Measurements from ENCODE around the gene RPL38.
"Not testable (repeated sequence)": the region's sequence is repeated elsewhere in the genome, so short reads cannot be mapped to it uniquely, and the experiment has no call there.

Gene RPL38

DNA sequence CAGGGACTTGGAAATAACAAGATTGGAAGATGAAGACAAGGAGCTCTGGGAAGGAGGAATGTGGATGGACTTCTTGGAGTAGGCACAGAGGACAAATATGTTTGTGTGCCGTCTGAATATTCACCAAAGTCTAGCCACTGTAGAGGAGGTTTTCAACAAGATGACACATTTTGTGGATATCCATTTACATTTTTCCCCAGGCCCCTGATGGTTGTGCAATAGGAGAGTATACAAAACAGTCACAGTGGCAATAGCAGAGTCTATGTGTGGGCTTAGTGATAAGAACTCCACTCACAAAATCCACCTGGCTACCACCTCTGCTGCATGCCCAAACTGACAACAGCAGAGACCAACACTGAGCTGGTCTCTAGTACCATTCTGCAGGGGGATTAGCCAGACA, 32.6 kb upstream of the RPL38 start:
- peaks cover 0 to 4% of the 10 kb centered on the region in 2 donors for H3K4me1 Mint-ChIP-seq (ENCODE audit: low read depth in 2 of 2)
- peaks cover 69 to 79% of the 10 kb centered on the region in 2 donors for H3K27me3 Mint-ChIP-seq
- DNase-seq = no peak
- H3K27ac Mint-ChIP-seq = no peak overlapping the region
- no peaks in the 10 kb centered on the region for H3K9me3 Mint-ChIP-seq
- no peaks in the 10 kb centered on the region for H3K36me3 Mint-ChIP-seq (ENCODE audit: insufficient read depth)
- ATAC-seq (replicated peaks) = no peak
- H3K4me3 Mint-ChIP-seq = no peak overlapping the region

DNA sequence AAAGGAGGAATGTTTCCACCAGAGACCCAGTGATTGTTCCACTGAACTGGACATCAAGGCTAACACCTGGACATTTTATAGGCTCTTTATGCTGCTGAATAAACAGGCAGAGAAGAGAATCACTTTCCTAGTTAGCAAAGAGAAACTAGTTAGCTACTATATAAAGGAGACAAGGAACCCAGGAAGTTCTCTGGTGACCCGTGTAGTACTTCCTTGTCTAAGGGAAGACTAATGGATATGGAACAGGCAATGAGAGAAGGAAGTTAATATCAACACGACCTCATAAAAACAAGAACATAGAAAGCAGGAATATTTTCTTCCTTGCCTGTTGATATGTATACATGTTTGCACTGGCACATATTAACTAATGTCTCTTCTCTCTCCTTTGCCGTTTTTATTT, 30.8 kb upstream of the RPL38 start:
- DNase-seq = no peak
- no peaks in the 10 kb centered on the region for H3K36me3 Mint-ChIP-seq (ENCODE audit: insufficient read depth)
- ATAC-seq (replicated peaks) = no peak
- H3K27me3 Mint-ChIP-seq = peaks cover 64 to 81% of the 10 kb centered on the region in 2 donors
- no peaks in the 10 kb centered on the region for H3K4me1 Mint-ChIP-seq (ENCODE audit: low read depth in 2 of 2)
- no peak overlapping the region for H3K4me3 Mint-ChIP-seq
- H3K9me3 Mint-ChIP-seq = no peaks in the 10 kb centered on the region
- no peak overlapping the region for H3K27ac Mint-ChIP-seq

- Mint-ChIP-seq H3K27me3 (peaks cover 65 to 86% of the 10 kb centered on the region in 2 donors), H3K4me3 (no peak overlapping the region), H3K9me3 (no peaks in the 10 kb centered on the region), H3K27ac (no peak overlapping the region), H3K36me3 (ENCODE audit: insufficient read depth) (no peaks in the 10 kb centered on the region), H3K4me1 (ENCODE audit: low read depth in 2 of 2) (no peaks in the 10 kb centered on the region)
- ATAC-seq (replicated peaks) (peak; percentile 39), DNase-seq (peak in 2 of 3 experiments; percentile 31 to 36)
These were observed 26.9 kb upstream of the RPL38 start for GRCh38 chr17:74176546-74177001.

DNA sequence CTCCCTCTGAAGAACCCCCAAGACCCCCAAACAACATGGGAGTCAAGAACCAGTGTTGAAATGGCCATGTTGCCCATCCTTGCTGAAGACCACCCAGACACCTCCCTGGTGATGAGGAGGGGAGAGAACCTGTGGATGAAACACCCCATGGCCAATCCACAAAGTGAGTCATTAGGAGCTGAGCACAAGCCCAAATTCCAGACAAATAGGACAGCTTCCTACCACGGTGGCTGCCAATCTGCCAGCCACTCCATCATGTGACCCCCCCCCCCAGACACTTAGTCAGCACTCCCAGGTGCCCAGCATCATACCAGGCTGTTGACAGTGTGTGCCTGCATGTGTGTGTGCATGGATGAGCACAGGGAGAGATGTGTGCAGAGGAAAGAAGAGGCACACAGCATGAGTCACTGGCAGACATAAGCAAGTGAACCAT, 26.4 kb upstream of the RPL38 start:
- Mint-ChIP-seq H3K36me3 (ENCODE audit: insufficient read depth) (no peaks in the 10 kb centered on the region), H3K27me3 (peaks cover 66 to 86% of the 10 kb centered on the region in 2 donors), H3K27ac (no peak overlapping the region), H3K9me3 (no peaks in the 10 kb centered on the region), H3K4me3 (no peak overlapping the region), H3K4me1 (ENCODE audit: low read depth in 2 of 2) (no peaks in the 10 kb centered on the region)
- no peak for ATAC-seq (replicated peaks)
- no peak for DNase-seq

DNA sequence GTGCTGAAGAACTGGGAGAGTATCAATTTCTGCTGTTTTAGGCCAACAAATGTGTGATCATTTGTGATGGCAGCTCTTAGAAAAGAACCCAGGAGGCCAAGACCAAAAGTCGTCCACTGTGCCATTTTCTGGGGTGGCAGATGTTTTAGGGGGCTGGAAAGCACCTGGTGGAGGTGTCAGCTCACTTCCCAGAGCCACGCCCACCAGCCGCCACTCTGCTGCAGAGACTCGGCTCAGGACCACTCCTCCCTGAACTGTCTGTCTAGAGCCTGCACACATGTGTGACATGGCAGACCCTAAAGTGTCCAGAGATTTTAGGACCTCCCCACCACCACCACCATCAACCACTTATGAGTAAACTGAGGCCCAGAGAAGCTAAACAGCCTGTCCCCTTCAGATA, 23.9 kb upstream of the RPL38 start:
- peaks cover 74 to 97% of the 10 kb centered on the region in 2 donors for H3K27me3 Mint-ChIP-seq

DNA sequence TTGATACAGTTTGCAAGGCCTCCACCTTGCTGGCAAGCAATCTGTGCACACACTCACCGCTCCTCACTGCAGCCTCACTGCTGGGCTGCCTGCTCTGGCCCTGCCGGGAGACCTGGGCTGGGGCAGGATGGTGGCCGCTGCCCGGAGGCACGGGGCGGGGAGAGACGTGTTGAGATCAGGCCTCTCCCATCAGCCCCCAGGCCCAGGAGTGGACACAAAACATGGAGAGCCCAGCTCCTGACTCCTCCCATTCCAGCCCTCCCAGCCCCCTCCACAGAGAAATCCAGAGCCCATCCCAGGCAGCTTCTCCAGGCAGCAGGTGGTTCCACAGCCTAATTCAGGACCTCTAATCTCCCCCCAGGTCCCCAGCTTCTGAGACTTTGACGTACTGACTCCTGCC, 23.1 kb upstream of the RPL38 start:
- Mint-ChIP-seq H3K4me3 (no peak overlapping the region), H3K36me3 (ENCODE audit: insufficient read depth) (no peaks in the 10 kb centered on the region), H3K27ac (no peak overlapping the region), H3K27me3 (peaks cover 71 to 96% of the 10 kb centered on the region in 2 donors), H3K9me3 (no peaks in the 10 kb centered on the region), H3K4me1 (ENCODE audit: low read depth in 2 of 2) (no peaks in the 10 kb centered on the region)
- ATAC-seq (replicated peaks) = no peak
- DNase-seq = no peak

More for the DNA sequence above, 23.9 kb upstream of the RPL38 start:
- Mint-ChIP-seq H3K4me1 (ENCODE audit: low read depth in 2 of 2) (no peaks in the 10 kb centered on the region), H3K36me3 (ENCODE audit: insufficient read depth) (no peaks in the 10 kb centered on the region), H3K9me3 (no peaks in the 10 kb centered on the region), H3K27ac (no peak overlapping the region), H3K4me3 (no peak overlapping the region)
- DNase-seq = no peak
- ATAC-seq (replicated peaks) = no peak

GRCh38 chr17:74181341-74181740, 22.1 kb upstream of the RPL38 start:
- Mint-ChIP-seq H3K4me1 (ENCODE audit: low read depth in 2 of 2) (no peaks in the 10 kb centered on the region), H3K27ac (no peak overlapping the region)
- no peak for ATAC-seq (replicated peaks)

DNA sequence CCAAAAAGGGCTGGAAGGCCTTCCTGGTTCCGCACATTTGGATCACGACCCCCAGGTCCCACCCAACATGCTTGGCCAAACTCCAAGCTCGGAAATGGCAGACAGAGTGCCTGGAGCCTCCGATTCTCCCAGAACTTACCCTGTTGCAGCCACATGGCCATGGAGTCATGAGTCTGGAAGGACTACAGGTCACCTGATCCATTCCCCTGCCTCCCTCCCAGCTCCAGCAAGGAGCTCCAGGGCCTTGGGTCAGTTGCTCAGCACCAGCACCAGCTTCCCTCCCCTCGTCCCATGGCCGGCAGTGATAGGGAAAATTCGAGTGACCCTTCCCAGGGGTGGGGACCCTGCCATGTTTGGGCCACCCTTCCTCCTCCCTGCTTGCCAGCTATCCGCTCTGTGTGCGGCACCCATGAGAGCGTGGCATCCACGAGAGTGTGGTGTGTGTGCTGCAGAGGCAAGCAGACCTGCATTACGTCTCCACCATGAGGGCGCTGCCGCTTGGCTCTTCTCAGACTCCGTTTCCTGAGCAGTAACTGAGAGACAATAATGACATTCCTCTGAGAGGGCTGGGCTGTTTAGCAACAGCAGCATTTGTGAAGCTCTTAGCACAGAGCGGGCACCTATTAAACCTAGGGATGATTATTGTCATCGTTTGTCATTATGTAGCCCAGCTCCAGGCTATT, 21.3 kb upstream of the RPL38 start:
- ATAC-seq (replicated peaks) (no peak), DNase-seq (no peak)
- no peak overlapping the region for H3K4me3 Mint-ChIP-seq
- no peak overlapping the region for H3K27ac Mint-ChIP-seq
- no peaks in the 10 kb centered on the region for H3K9me3 Mint-ChIP-seq
- no peaks in the 10 kb centered on the region for H3K36me3 Mint-ChIP-seq (ENCODE audit: insufficient read depth)
- H3K27me3 Mint-ChIP-seq = peaks cover 71 to 96% of the 10 kb centered on the region in 2 donors
- no peaks in the 10 kb centered on the region for H3K4me1 Mint-ChIP-seq (ENCODE audit: low read depth in 2 of 2)

More at GRCh38 chr17:74181341-74181740, 22.1 kb upstream of the RPL38 start:
- Mint-ChIP-seq H3K9me3 (no peaks in the 10 kb centered on the region), H3K4me3 (no peak overlapping the region), H3K27me3 (peaks cover 72 to 96% of the 10 kb centered on the region in 2 donors), H3K36me3 (ENCODE audit: insufficient read depth) (no peaks in the 10 kb centered on the region)
- no peak for DNase-seq

GRCh38 chr17:74183411-74183810, 20.1 kb upstream of the RPL38 start:
- H3K36me3 Mint-ChIP-seq (ENCODE audit: insufficient read depth) = no peaks in the 10 kb centered on the region
- DNase-seq (no peak), ATAC-seq (replicated peaks) (no peak)
- H3K9me3 Mint-ChIP-seq = no peaks in the 10 kb centered on the region
- H3K4me1 Mint-ChIP-seq (ENCODE audit: low read depth in 2 of 2) = no peaks in the 10 kb centered on the region
- H3K27ac Mint-ChIP-seq = no peak overlapping the region
- peaks cover 77 to 95% of the 10 kb centered on the region in 2 donors for H3K27me3 Mint-ChIP-seq
- no peak overlapping the region for H3K4me3 Mint-ChIP-seq

DNA sequence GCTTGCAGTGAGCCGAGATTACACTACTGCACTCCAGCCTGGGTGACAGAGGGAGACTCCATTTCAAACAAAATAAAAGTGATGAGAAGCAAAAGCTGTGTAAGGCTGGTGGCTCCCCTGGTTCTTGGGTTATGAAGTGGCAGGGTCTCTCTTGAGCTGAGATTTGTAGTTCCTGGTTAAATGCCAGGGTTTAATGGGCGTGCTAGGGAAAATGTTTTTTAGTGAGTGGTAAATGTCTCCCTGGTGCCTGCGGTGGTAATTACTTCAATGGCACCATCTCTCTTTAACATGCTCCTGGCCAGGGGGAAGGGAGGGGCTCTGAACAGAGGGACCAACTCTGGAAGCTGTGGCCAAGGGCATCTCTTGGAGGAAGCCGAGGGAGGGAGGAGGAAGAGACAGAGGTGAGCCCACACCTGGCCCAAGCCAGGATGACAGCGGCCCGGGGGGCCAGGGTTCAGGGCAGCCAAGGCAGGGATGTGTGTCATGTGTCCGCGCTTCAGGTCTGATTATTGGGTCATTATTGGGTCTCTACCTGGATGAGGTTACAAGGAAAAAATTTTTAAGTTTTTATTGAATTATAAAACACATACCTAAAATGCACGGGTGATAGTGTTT, 17.8 kb upstream of the RPL38 start:
- H3K9me3 Mint-ChIP-seq = no peaks in the 10 kb centered on the region
- DNase-seq (no peak), ATAC-seq (replicated peaks) (no peak)
- H3K4me1 Mint-ChIP-seq (ENCODE audit: low read depth in 2 of 2) = no peaks in the 10 kb centered on the region
- peaks cover 3% of the 10 kb centered on the region for H3K36me3 Mint-ChIP-seq (ENCODE audit: insufficient read depth)
- H3K27me3 Mint-ChIP-seq = peaks cover 63 to 83% of the 10 kb centered on the region in 2 donors
- H3K27ac Mint-ChIP-seq = no peak overlapping the region
- no peak overlapping the region for H3K4me3 Mint-ChIP-seq

- H3K27ac Mint-ChIP-seq = no peak overlapping the region
- peaks cover 3% of the 10 kb centered on the region for H3K36me3 Mint-ChIP-seq (ENCODE audit: insufficient read depth)
- no peak overlapping the region for H3K4me3 Mint-ChIP-seq
- H3K4me1 Mint-ChIP-seq (ENCODE audit: low read depth in 2 of 2) = no peaks in the 10 kb centered on the region
- no peak for DNase-seq
- peaks cover 55 to 83% of the 10 kb centered on the region in 2 donors for H3K27me3 Mint-ChIP-seq
- H3K9me3 Mint-ChIP-seq = no peaks in the 10 kb centered on the region
- no peak for ATAC-seq (replicated peaks)
These were observed 17.0 kb upstream of the RPL38 start for GRCh38 chr17:74186498-74186897.

GRCh38 chr17:74187761-74188160, 15.7 kb upstream of the RPL38 start:
- Mint-ChIP-seq H3K4me3 (no peak overlapping the region), H3K27me3 (peaks cover 44 to 83% of the 10 kb centered on the region in 2 donors), H3K36me3 (ENCODE audit: insufficient read depth) (peaks cover 3% of the 10 kb centered on the region), H3K27ac (no peak overlapping the region), H3K9me3 (no peaks in the 10 kb centered on the region), H3K4me1 (ENCODE audit: low read depth in 2 of 2) (no peaks in the 10 kb centered on the region)
- ATAC-seq (replicated peaks) = no peak
- DNase-seq = no peak

DNA sequence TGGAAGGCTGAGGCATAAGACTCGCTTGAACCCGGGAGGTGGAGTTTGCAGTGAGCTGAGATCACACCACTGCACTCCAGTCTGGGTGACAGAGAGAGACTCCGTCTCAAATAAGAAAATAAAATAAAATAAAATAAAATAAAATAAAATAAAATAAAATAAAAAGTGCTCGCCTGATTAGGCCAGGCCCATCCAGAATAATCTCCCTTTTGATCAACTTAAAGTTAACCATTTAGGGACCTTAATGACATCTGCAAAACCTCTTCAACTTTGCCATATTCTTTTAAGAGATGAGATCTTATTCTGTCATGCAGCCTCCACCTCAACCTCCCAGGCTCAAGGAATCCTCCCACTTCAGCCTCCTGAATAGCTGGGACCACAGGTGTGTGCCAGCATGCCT, 14.8 kb upstream of the RPL38 start:
- Mint-ChIP-seq H3K27me3 (peaks cover 41 to 83% of the 10 kb centered on the region in 2 donors), H3K27ac (peak overlapping the region in 1 of 2 donors; percentile 53)
- ATAC-seq (replicated peaks) = not testable (repeated sequence)

DNA sequence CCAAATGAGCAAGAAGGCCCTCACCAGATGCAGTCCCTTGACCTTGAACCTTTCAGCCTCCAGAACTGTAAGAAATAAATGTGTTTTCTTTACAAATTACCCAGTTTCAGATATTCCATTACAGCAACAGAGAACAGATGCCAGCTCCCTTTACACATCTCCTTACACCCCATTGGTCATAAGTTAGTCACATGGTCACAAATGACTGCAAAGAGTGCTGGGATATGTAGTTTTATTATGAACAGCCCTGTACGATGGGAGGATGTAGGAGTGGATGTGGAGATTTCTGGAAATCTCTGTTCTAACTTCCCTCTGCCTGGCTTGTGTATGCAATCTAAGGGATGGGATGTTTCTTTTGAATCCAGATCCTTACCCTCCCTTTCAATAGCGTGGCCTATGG, 13.3 kb upstream of the RPL38 start:
- Mint-ChIP-seq H3K9me3 (no peaks in the 10 kb centered on the region), H3K27me3 (peaks cover 45 to 88% of the 10 kb centered on the region in 2 donors), H3K27ac (no peak overlapping the region), H3K4me3 (no peak overlapping the region), H3K4me1 (ENCODE audit: low read depth in 2 of 2) (peaks cover 0 to 5% of the 10 kb centered on the region in 2 donors), H3K36me3 (ENCODE audit: insufficient read depth) (peaks cover 3% of the 10 kb centered on the region)
- DNase-seq (no peak), ATAC-seq (replicated peaks) (peak; percentile 65)

More for the DNA sequence above, 14.8 kb upstream of the RPL38 start:
- not testable (repeated sequence) for H3K4me3 Mint-ChIP-seq; DNase-seq; H3K4me1 Mint-ChIP-seq (ENCODE audit: low read depth in 2 of 2); H3K36me3 Mint-ChIP-seq (ENCODE audit: insufficient read depth); H3K9me3 Mint-ChIP-seq

All from effector memory CD8-positive, alpha-beta T cell (primary cell).